Epidermal melanocyte (primary cell): ENCODE data around the gene APOBEC2.
A peak's percentile ranks its signal among the peaks of the same experiment; 100 is the strongest.
"Not testable (repeated sequence)": the region's sequence is repeated elsewhere in the genome, so short reads cannot be mapped to it uniquely, and the experiment has no call there.

ENCODE experiments used
- DNase-seq: peaks from one replicate; pipeline ENCODE4 v3.0.0; 2011; ENCODE audit warnings: low spot score; ENCODE audit not compliant: insufficient read length

The APOBEC2 gene

DNA sequence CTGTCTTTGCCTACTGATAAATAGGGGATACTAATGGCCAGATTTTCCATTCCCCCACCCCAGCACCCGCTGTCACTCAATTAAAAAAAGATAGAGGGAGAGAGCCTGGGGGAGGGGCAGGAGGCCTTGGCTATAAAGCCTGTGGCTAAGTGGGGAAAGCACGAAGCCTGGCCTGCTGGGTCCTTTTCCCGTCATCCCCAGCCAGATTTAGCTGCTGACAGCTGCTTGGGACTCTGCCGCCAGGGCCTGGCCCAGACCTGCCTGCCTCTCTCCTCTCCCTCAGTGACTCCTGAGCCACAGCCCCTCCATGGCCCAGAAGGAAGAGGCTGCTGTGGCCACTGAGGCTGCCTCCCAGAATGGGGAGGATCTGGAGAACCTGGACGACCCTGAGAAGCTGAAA is at the start of gene APOBEC2:
Gene APOBEC2 (plus strand): TSS at position 162 of the 400 bp plus-strand sequence. CDS start 146 bp downstream, at position 308.
- DNase-seq: no peak

- DNase-seq: not testable (repeated sequence)
These were observed 46.8 kb upstream of the APOBEC2 start for GRCh38 chr6:41006217-41006616.

- not testable (repeated sequence) for DNase-seq
These were observed 46.0 kb upstream of the APOBEC2 start for GRCh38 chr6:41006980-41007379.

DNA sequence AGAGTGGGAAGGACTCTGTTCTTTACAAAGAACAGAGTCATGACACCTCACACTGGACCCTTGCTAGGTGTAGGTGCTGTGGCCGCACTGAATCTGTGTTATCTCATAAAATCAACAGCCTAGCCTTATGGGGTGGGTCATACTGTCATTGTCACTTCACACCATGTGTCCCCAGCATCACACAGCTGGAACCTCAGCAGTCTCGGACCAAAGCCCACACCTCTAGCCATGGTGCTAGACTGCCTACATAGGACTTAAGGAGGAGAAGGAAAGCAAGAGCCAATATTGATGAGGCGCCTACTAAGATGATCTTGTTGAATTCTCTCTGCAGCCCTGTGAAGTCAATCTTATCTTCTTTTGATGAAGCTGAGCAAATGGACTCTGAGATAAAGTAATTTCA is 45.0 kb upstream of the APOBEC2 start:
- no peak for DNase-seq

DNA sequence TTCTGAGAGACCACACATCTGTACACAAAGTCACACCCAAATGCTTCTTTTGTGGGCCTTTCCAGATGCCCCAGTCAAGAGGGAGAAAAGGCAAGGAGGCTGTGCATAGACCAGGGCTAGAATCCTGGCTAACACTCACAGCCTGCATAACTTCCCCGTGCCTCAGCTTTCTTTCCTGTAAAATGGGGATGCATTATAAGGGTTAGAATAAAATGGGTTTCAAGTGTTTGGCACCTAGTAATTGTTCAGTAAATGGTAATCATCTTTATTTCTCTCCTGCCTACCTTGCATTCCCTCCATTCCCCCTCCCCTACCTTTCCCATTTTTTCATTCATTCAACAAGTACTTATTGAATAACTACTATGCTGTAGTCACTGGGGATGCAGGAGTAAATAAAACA is 43.3 kb upstream of the APOBEC2 start:
- DNase-seq: no peak

- no peak for DNase-seq
These were observed 41.3 kb upstream of the APOBEC2 start for GRCh38 chr6:41011673-41012072.

GRCh38 chr6:41013466-41014153 is 39.4 kb upstream of the APOBEC2 start:
- no peak for DNase-seq

- DNase-seq: no peak
These were observed 38.2 kb upstream of the APOBEC2 start for GRCh38 chr6:41014780-41015179.

GRCh38 chr6:41015860-41016259 is 37.1 kb upstream of the APOBEC2 start:
- not testable (repeated sequence) for DNase-seq

DNA sequence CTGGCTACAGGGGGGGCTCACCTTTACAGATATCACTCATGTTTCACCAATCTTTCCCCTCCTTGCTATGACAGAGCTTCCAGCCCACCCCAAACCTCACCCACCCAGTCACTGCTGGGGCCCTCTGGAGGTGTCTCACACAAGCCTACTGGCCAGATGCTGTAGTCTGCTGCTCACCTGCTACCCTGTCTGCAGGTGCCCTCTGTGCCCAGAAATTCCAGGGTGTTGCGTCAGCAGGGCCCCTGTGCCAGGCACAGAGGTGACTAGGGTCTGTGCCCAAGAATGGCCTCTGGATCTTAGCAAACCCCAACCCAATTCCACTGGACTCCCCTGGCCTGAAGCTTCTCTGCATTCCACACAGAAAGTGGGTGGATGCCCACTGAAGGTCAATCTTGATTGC is 35.3 kb upstream of the APOBEC2 start:
- DNase-seq: no peak

- no peak for DNase-seq
These were observed 31.2 kb upstream of the APOBEC2 start for GRCh38 chr6:41021832-41022231.

- no peak for DNase-seq
These were observed 30.7 kb upstream of the APOBEC2 start for GRCh38 chr6:41022294-41022693.

DNA sequence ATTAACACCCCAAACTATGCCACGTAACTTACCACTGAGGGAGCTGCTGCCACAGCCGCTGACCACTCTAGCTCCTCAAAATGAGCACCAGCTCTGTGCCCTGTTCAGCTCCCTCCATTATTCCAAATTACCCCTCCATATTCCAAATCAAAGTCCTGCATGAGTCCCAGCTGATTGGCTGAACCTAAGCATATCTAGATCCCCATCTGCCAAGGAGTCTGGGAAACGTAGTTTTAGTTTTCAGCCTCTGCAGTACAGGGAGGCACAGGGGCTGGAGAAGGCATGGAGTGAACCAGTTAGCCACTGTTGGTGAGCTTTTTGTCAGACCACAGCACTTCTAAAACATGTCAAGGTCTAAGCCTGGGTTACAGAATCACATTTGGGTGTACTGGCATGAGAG is 29.9 kb upstream of the APOBEC2 start:
- DNase-seq: no peak

DNA sequence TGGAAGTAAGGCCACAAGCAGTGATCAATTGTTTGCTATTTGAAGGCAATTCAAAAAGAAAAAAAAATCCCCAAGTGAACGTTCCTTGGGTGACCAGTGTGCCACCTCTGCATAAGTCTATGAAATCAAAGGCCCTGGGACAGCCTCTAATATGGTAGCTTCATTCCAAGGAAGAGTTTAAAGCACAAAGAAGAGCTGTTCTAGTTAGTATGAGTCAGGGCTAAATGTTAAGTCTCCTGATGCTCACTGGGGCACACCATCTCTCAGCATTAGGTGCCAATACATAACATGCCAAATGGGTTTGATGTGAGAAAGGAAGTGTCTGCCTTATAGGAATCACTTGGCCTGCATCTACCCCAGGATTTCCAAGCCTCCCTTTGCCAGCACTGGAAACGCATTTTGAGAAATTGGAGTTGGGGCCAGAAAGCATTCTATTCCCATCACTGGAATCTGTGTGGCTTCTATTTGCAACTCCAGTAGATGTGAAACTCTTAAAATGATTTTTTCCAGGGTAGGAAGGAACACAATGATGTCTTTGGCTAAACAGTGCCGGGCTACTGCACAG is 27.0 kb upstream of the APOBEC2 start:
- no peak for DNase-seq

- DNase-seq: no peak
These were observed 25.8 kb upstream of the APOBEC2 start for GRCh38 chr6:41027241-41027640.

- DNase-seq: peak; percentile 80
These were observed 25.0 kb upstream of the APOBEC2 start for GRCh38 chr6:41027799-41028560.

- DNase-seq: no peak
These were observed 24.2 kb upstream of the APOBEC2 start for GRCh38 chr6:41028561-41029412.

DNA sequence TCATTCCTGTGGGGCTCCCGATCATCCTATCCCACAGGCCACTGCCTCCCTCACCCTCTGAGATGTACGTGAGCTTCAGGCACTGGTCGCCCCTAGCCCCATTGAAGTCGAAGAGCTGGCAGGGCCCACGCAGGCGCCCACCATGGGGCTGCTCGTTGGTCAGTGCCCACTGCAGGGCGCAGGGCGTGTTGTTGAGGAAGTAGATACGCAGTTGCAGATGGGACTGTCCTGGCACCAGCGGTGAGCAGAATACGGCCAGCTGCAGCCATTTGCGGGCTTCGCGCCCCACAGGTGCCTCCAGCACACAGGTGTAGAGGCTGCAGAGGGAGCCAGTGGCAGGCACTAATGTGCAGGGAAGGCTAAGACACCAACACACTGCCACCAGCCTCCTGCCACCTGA is 20.2 kb upstream of the APOBEC2 start:
- DNase-seq: no peak

- DNase-seq: no peak
These were observed 19.2 kb upstream of the APOBEC2 start for GRCh38 chr6:41033776-41034175.

- DNase-seq: no peak
These were observed 16.8 kb upstream of the APOBEC2 start for GRCh38 chr6:41036186-41036585.

GRCh38 chr6:41036601-41037000 is 16.4 kb upstream of the APOBEC2 start:
- no peak for DNase-seq
